Esophagus squamous epithelium (tissue), 5 donors: ENCODE results near the gene ULK4. TPM values are rescaled to one million over a fixed set of nuclear protein-coding genes. Genes with fewer than 3 reads are reported as not detected.

Experiments used
- DNase-seq: peaks from one replicate; lab custom pipeline; 2025; lab: John Stamatoyannopoulos, UW
- H3K27ac ChIP-seq, 4 donors: fragments of 200-600 bp; sonication (generic); one replicate each; pipeline ENCODE4 v1.5.1; 2016 to 2019; ENCODE audit warnings: mild to moderate bottlenecking in 1 of 4
- H3K27me3 ChIP-seq, 4 donors: fragments of 200-600 bp; sonication (generic); 1 replicate in 3 of 4; 2 replicates in 1 of 4; pipeline versions ENCODE4 v1.5.1 to v1.6.0; 2017 to 2021; ENCODE audit warnings: antibody characterized with exemption in 1 of 4
- H3K36me3 ChIP-seq, 3 donors: fragments of 200-600 bp; sonication (generic); one replicate each; pipeline ENCODE4 v1.5.1; 2016 to 2019
- H3K4me1 ChIP-seq, 3 donors: fragments of 200-600 bp; sonication (generic); one replicate each; pipeline ENCODE4 v1.5.1; 2017 to 2019
- H3K4me3 ChIP-seq, 4 donors: fragments of 200-600 bp; sonication (generic); 1 replicate in 3 of 4; 2 replicates in 1 of 4; pipeline ENCODE4 v1.5.1; 2016 to 2019; ENCODE audit warnings: mild to moderate bottlenecking in 2 of 4, moderate library complexity in 1 of 4
- H3K9me3 ChIP-seq, 3 donors: fragments of 200-600 bp; sonication (generic); one replicate each; pipeline ENCODE4 v1.5.1; 2016 to 2019
- CTCF ChIP-seq, 6 experiments: fragments of 450-650 bp in 4 of 6; fragments of 200-600 bp in 2 of 6; sonication (generic) in 2 of 6; IDR thresholded peaks; one replicate each; pipeline ENCODE4 v1.5.1; 2016 to 2019; ENCODE audit warnings: antibody characterized with exemption in 6 of 6, mild to moderate bottlenecking in 4 of 6, moderate library complexity in 4 of 6
- POLR2A ChIP-seq, 4 donors: fragments of 450-650 bp; IDR thresholded peaks; one replicate each; pipeline ENCODE4 v1.6.1; 2017; ENCODE audit warnings: antibody characterized with exemption in 4 of 4, mild to moderate bottlenecking in 4 of 4, moderate library complexity in 3 of 4
- WGBS, 2 donors: methylation state at CpG; one replicate each; pipeline ENCODE4 v1.1.5; 2018; 5-methylcytosine and 5-hydroxymethylcytosine counted together
- intact Hi-C: fragments of 100-400 bp; cut with DNase I; formaldehyde crosslinking; loops from one replicate; pipeline ENCODE4 v1.15.0; 2022
- total RNA-seq, 4 donors: library from RNA; depleted of rRNA; stranded (reverse); fragments of >200 nt; gene quantifications; one replicate each; pipeline ENCODE4 v1.1.0, GENCODE V29; 2016
- donor health status: DM: yes; HTN: yes; CAD: no.

The ULK4 gene
- total RNA-seq, 4 donors from 2014 or later = 2.2 to 11.4 (median 7.9) TPM

- Histone ChIP-seq H3K27ac (no peak overlapping the region), H3K36me3 (no peaks in the 10 kb centered on the region), H3K4me3 (no peak overlapping the region), H3K9me3 (no peaks in the 10 kb centered on the region), H3K4me1 (peaks cover 0 to 29% (median 5%) of the 10 kb centered on the region in 3 donors), H3K27me3 (no peaks in the 10 kb centered on the region)
- TF ChIP-seq POLR2A (IDR thresholded peaks at IDR 0.05) (no peak), CTCF (IDR thresholded peaks at IDR 0.05) (no peak)
- no peak for DNase-seq
- WGBS, 2 donors = 30 to 51% methylated on average over 2 of the region's 2 CpGs
- intact Hi-C loops = no loop called here
Observed at GRCh38 chr3:41364736-41365135, 597.2 kb downstream of the ULK4 start.

DNA sequence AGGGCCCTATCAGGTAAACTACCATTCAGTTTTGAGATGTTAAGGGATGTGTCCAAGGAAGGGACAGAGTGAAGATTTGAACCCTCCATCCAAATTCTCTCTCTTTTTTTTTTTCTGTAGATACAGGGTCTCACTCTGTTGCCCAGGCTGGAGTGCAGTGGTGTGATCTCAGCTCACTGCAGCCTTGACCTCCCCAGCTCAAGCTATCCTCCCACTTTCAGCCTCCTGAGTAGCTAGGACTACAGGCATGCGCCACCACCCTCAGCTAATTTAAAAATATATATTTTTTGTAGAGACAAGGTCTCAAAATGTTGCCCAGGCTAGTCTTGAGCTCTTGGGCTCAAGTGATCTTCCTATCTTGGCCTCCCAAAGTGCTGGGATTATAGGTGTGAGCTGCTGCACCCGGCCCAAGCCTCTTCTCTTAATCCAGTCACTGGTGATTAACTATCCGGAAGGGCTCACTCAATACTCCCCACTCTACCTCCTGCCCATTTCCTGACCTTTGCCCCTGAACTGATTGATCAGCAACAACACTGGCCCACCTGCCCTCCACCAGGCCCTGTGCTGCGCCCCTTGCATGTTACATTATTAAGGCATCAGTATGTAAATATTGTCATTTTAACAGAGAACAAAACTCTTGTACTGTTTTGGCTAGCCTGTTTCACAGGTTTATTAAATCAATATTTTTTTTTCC is 597.9 kb downstream of the ULK4 start:
- WGBS, 2 donors = 79 to 80% methylated on average over 4 of the region's 4 CpGs
- H3K9me3 ChIP-seq = no peaks in the 10 kb centered on the region
- TF ChIP-seq CTCF (IDR thresholded peaks at IDR 0.05) = no peak
- no peak for TF ChIP-seq POLR2A (IDR thresholded peaks at IDR 0.05)
- no peak overlapping the region for H3K4me3 ChIP-seq
- H3K27ac ChIP-seq = no peak overlapping the region
- H3K27me3 ChIP-seq = no peaks in the 10 kb centered on the region
- no peaks in the 10 kb centered on the region for H3K36me3 ChIP-seq
- DNase-seq = no peak
- peaks cover 0 to 23% (median 5%) of the 10 kb centered on the region in 3 donors for H3K4me1 ChIP-seq
- intact Hi-C loops = no loop called here

- no peaks in the 10 kb centered on the region for H3K36me3 ChIP-seq
- no peak overlapping the region for H3K4me3 ChIP-seq
- no peak for DNase-seq
- intact Hi-C loops = no loop called here
- H3K9me3 ChIP-seq = no peaks in the 10 kb centered on the region
- TF ChIP-seq CTCF (IDR thresholded peaks at IDR 0.05) = no peak
- TF ChIP-seq POLR2A (IDR thresholded peaks at IDR 0.05) = no peak
- peaks cover 0 to 23% (median 5%) of the 10 kb centered on the region in 3 donors for H3K4me1 ChIP-seq
- WGBS, 2 donors = 55 to 66% methylated on average over 4 of the region's 5 CpGs
- no peak overlapping the region for H3K27ac ChIP-seq
- H3K27me3 ChIP-seq = no peaks in the 10 kb centered on the region
Observed at GRCh38 chr3:41362638-41363559, 599.0 kb downstream of the ULK4 start.

GRCh38 chr3:41357271-41357670 is 604.6 kb downstream of the ULK4 start:
- Histone ChIP-seq H3K4me1 (no peaks in the 10 kb centered on the region), H3K4me3 (no peak overlapping the region), H3K36me3 (no peaks in the 10 kb centered on the region), H3K9me3 (no peaks in the 10 kb centered on the region), H3K27ac (no peak overlapping the region), H3K27me3 (no peaks in the 10 kb centered on the region)
- intact Hi-C loops = no loop called here
- WGBS, 2 donors = 73 to 89% methylated on average over 8 to 9 of the region's 9 CpGs
- TF ChIP-seq CTCF (IDR thresholded peaks at IDR 0.05) = no peak
- no peak for TF ChIP-seq POLR2A (IDR thresholded peaks at IDR 0.05)
- DNase-seq = no peak

DNA sequence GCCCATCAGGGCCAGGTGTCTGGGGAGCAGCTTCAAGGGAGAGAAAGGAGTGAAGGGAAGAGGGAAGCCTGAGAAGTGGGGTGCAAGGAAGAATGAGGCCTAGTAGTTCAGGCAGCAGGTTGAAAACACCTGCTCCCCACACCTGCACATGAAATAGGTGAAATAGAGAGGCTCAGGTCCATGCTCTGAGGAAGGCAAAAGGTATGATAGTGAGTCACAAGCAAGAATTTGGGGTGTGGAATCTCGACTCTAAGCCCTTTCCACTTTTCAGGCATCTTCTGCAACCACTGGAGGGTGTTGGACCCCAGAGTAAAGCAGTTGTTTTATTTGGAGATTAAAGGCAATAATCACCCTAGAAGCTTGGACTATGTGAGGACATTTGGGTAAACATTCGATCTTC is 605.1 kb downstream of the ULK4 start:
- DNase-seq = no peak
- intact Hi-C loops = no loop called here
- 58 to 60% methylated on average over 2 of the region's 2 CpGs for WGBS, 2 donors
- Histone ChIP-seq H3K27ac (no peak overlapping the region), H3K36me3 (no peaks in the 10 kb centered on the region), H3K27me3 (no peaks in the 10 kb centered on the region), H3K9me3 (no peaks in the 10 kb centered on the region), H3K4me1 (peaks cover 0 to 5% (median 0%) of the 10 kb centered on the region in 3 donors), H3K4me3 (no peak overlapping the region)
- TF ChIP-seq CTCF (IDR thresholded peaks at IDR 0.05) (no peak), POLR2A (IDR thresholded peaks at IDR 0.05) (no peak)
